Panc1 (cell line): ENCODE data around the gene PRCC. TPM values are rescaled to one million over a fixed set of nuclear protein-coding genes. Genes with fewer than 3 reads are reported as not detected.

ENCODE experiments used
- ATAC-seq: fragments of 200-7000 bp; cut with Tn5 transposase; 2 replicates; pipeline ENCODE4 v1.9.1; 2020; ENCODE audit warnings: mild to moderate bottlenecking, moderate library complexity
- BruUV-seq: library from RNA; stranded (reverse); fragments of 400-500 nt; replicated peaks from 2 replicates; lab custom pipeline; 2021; lab: Mats Ljungman, UMichigan
- CTCF ChIA-PET: fragments of 300-600 bp; sonication (Branson Sonifier 250); formaldehyde crosslinking; loops from one replicate; lab custom pipeline; 2022; ENCODE audit warnings: antibody characterized with exemption; lab: Charles Lee
- POLR2A ChIA-PET: fragments of 300-600 bp; sonication (Branson Sonifier 250); formaldehyde crosslinking; loops from one replicate; lab custom pipeline; 2022; ENCODE audit warnings: antibody characterized with exemption; lab: Charles Lee
- DNase-seq: peaks from one replicate; pipeline ENCODE4 v3.0.0-alpha.2; 2010; ENCODE audit warnings: low read depth, low spot score
- H3K27ac ChIP-seq: 2 replicates; pipeline ENCODE4 v1.5.1; 2011; ENCODE audit warnings: mild to moderate bottlenecking, low read length, inconsistent platforms
- H3K27me3 ChIP-seq: fragments of 200-500 bp; sonication (Bioruptor generic); 2 replicates; pipeline ENCODE4 v1.6.0; 2014; ENCODE audit warnings: low read length, inconsistent platforms; ENCODE audit not compliant: control insufficient read depth, insufficient read depth
- H3K36me3 ChIP-seq: fragments of 200-500 bp; sonication (Bioruptor generic); 2 replicates; pipeline ENCODE4 v1.5.1; 2014; ENCODE audit warnings: inconsistent platforms, mild to moderate bottlenecking, low read length, moderate library complexity; ENCODE audit not compliant: control insufficient read depth, insufficient read depth
- H3K4me1 ChIP-seq: 2 replicates; pipeline ENCODE4 v1.5.1; 2011; ENCODE audit warnings: inconsistent platforms, mild to moderate bottlenecking, low read length, moderate library complexity; ENCODE audit not compliant: control insufficient read depth, insufficient read depth
- H3K4me3 ChIP-seq, 2 experiments: 2 replicates each; pipeline ENCODE4 v1.5.1; 2011 to 2012; ENCODE audit warnings: low read depth in 2 of 2, low read length in 2 of 2, mild to moderate bottlenecking in 2 of 2, inconsistent platforms in 1 of 2, moderate library complexity in 1 of 2
- H3K9me3 ChIP-seq: fragments of 200-500 bp; sonication (Bioruptor generic); 2 replicates; pipeline ENCODE4 v1.5.1; 2014; ENCODE audit warnings: low read depth, mild to moderate bottlenecking, inconsistent platforms, low read length, moderate library complexity; ENCODE audit not compliant: control insufficient read depth, insufficient read depth
- POLR2AphosphoS5 ChIP-seq: IDR thresholded peaks from 2 replicates; pipeline ENCODE4 v1.6.1; 2012; ENCODE audit warnings: mild to moderate bottlenecking, low read depth, low read length, moderate library complexity
- SIN3A ChIP-seq: IDR thresholded peaks from 2 replicates; pipeline ENCODE4 v1.6.1; 2012; ENCODE audit warnings: low read depth, mild to moderate bottlenecking, low read length, moderate library complexity, borderline replicate concordance; ENCODE audit not compliant: insufficient read depth
- TCF7L2 ChIP-seq: IDR thresholded peaks from 2 replicates; pipeline ENCODE4 v1.6.1; 2011; ENCODE audit warnings: mild to moderate bottlenecking, low read depth, low read length, inconsistent platforms
- in situ Hi-C: cut with HindIII; loops from 2 replicates; pipeline ENCODE4 v1.10.0; 2016; ENCODE audit warnings: low sequenced_read_pairs, low pct_unique_long_range_greater_than_20kb
- intact Hi-C: fragments of 100-400 bp; cut with micrococcal nuclease; formaldehyde crosslinking; loops from one replicate; pipeline ENCODE4 v1.10.0; 2022; ENCODE audit not compliant: unreplicated experiment
- total RNA-seq: library from RNA; stranded (reverse); gene quantifications from one replicate; pipeline ENCODE4 v1.2.1, GENCODE V29; 2021; ENCODE audit not compliant: unreplicated experiment
- TF ChIP-seq, protein P1 (sequence below): fragments of 450-650 bp; IDR thresholded peaks from 2 replicates; pipeline ENCODE4 v1.5.1; 2017; ENCODE audit warnings: mild to moderate bottlenecking
- TF ChIP-seq, protein P2 (sequence below), 2 experiments: IDR thresholded peaks; 2 replicates each; pipeline ENCODE4 v1.6.1; 2011 to 2012; ENCODE audit warnings: low read depth in 2 of 2, control low read depth in 1 of 2, low read length in 1 of 2, mild to moderate bottlenecking in 1 of 2, moderate library complexity in 1 of 2; ENCODE audit not compliant: insufficient read depth in 1 of 2

Gene PRCC
- total RNA-seq, 1 experiment from 2014 or later, result 78.5 TPM

- no peak for ATAC-seq
- in situ Hi-C loops (no loop called here), intact Hi-C loops (no loop called here)
- POLR2A ChIA-PET, result interaction anchor here (0.6 kb wide), 1 partner anchor 66 kb away, joined by 8 read pairs; no protein-coding TSS in a partner anchor
- no peak overlapping the region for H3K27ac ChIP-seq
- H3K9me3 ChIP-seq, result no peaks in the 10 kb centered on the region
- no TSS peak for BruUV-seq
- H3K27me3 ChIP-seq, result no peaks in the 10 kb centered on the region
- no peak overlapping the region for H3K4me3 ChIP-seq
- peaks cover 10% of the 10 kb centered on the region for H3K36me3 ChIP-seq
- TF ChIP-seq, protein P1, sequence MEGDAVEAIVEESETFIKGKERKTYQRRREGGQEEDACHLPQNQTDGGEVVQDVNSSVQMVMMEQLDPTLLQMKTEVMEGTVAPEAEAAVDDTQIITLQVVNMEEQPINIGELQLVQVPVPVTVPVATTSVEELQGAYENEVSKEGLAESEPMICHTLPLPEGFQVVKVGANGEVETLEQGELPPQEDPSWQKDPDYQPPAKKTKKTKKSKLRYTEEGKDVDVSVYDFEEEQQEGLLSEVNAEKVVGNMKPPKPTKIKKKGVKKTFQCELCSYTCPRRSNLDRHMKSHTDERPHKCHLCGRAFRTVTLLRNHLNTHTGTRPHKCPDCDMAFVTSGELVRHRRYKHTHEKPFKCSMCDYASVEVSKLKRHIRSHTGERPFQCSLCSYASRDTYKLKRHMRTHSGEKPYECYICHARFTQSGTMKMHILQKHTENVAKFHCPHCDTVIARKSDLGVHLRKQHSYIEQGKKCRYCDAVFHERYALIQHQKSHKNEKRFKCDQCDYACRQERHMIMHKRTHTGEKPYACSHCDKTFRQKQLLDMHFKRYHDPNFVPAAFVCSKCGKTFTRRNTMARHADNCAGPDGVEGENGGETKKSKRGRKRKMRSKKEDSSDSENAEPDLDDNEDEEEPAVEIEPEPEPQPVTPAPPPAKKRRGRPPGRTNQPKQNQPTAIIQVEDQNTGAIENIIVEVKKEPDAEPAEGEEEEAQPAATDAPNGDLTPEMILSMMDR, result no peak
- no peak for TF ChIP-seq SIN3A
- TF ChIP-seq TCF7L2, result no peak
- no peak for TF ChIP-seq POLR2AphosphoS5
- TF ChIP-seq, protein P2, sequence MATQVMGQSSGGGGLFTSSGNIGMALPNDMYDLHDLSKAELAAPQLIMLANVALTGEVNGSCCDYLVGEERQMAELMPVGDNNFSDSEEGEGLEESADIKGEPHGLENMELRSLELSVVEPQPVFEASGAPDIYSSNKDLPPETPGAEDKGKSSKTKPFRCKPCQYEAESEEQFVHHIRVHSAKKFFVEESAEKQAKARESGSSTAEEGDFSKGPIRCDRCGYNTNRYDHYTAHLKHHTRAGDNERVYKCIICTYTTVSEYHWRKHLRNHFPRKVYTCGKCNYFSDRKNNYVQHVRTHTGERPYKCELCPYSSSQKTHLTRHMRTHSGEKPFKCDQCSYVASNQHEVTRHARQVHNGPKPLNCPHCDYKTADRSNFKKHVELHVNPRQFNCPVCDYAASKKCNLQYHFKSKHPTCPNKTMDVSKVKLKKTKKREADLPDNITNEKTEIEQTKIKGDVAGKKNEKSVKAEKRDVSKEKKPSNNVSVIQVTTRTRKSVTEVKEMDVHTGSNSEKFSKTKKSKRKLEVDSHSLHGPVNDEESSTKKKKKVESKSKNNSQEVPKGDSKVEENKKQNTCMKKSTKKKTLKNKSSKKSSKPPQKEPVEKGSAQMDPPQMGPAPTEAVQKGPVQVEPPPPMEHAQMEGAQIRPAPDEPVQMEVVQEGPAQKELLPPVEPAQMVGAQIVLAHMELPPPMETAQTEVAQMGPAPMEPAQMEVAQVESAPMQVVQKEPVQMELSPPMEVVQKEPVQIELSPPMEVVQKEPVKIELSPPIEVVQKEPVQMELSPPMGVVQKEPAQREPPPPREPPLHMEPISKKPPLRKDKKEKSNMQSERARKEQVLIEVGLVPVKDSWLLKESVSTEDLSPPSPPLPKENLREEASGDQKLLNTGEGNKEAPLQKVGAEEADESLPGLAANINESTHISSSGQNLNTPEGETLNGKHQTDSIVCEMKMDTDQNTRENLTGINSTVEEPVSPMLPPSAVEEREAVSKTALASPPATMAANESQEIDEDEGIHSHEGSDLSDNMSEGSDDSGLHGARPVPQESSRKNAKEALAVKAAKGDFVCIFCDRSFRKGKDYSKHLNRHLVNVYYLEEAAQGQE (IDR thresholded peaks at IDR 0.05; ENCODE audit: insufficient read depth in 1 of 2, low read depth in 2 of 2, low read length in 1 of 2), result no peak
- H3K4me1 ChIP-seq, result peaks cover 26% of the 10 kb centered on the region
- DNase-seq, result no peak
- CTCF ChIA-PET, result interaction anchor here (1.5 kb wide), 1 partner anchor 45 kb away, joined by 3 read pairs; no protein-coding TSS in a partner anchor
These were observed 4.9 kb downstream of the PRCC start for GRCh38 chr1:156772222-156772621.

DNA sequence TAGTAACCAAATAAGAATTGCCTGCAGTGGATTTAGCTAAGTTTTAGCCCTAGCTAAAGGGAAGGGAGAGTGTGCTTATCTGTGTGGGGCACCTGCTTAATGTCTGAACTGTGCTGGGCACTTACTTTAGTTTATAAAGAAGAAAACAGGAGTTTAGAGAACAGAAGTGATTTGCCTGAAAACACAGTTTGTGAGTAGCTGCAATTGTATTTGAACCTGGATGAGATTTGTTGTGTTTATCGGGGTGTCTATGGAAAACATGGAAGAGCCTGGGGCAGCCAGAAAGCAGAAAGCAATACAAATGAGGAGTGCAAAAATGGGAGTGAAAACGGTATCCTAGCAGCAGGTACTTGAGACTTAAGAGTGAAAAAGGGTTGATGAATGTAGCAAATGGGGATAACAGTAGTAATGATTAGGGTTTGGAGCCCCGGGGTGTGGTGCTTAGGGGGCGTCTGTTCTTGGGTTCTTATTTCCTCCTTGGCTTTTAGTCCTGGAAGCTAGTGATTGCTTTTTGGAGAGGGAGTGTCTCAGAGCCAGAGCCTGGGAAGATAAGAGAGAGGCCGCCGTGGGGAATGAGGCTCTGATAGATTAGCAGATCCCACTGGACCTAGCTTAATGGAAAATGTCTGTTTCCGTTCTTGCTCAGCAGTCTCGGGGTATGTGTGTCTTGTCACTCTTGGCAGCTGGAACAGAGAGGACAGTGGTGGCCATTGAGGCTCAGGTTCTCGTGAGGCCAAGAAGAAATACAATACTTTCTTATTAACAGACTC is 5.6 kb downstream of the PRCC start:
- POLR2A ChIA-PET, result no interaction called here
- no TSS peak for BruUV-seq
- CTCF ChIA-PET, result interaction anchor here (1.5 kb wide), 1 partner anchor 46 kb away, joined by 3 read pairs; no protein-coding TSS in a partner anchor
- DNase-seq (no peak), ATAC-seq (no peak)
- Histone ChIP-seq H3K4me1 (peaks cover 28% of the 10 kb centered on the region), H3K27ac (no peak overlapping the region), H3K9me3 (no peaks in the 10 kb centered on the region), H3K27me3 (no peaks in the 10 kb centered on the region), H3K4me3 (no peak overlapping the region), H3K36me3 (peaks cover 10% of the 10 kb centered on the region)
- intact Hi-C loops, result no loop called here
- in situ Hi-C loops, result no loop called here
- TF ChIP-seq, protein P1, result no peak
- TF ChIP-seq POLR2AphosphoS5 (no peak), TCF7L2 (no peak), SIN3A (no peak)
- TF ChIP-seq, protein P2 (IDR thresholded peaks at IDR 0.05; ENCODE audit: insufficient read depth in 1 of 2, low read depth in 2 of 2, low read length in 1 of 2), result no peak
